HEK293T (cell line): ENCODE data around the gene MUC5B.
"Not testable (repeated sequence)": the region's sequence is repeated elsewhere in the genome, so short reads cannot be mapped to it uniquely, and the experiment has no call there.

Experiments
- CTCF ChIA-PET: fragments of 350-600 bp; formaldehyde crosslinking; extraction: SDS; loops from one replicate; lab custom pipeline; 2021; ENCODE audit warnings: antibody characterized with exemption, inconsistent platforms; lab: Yijun Ruan, JAX
- POLR2A ChIA-PET: fragments of 350-600 bp; formaldehyde crosslinking; extraction: SDS; loops from one replicate; lab custom pipeline; 2020; ENCODE audit warnings: antibody characterized with exemption, inconsistent platforms; lab: Yijun Ruan, JAX
- DNase-seq: peaks from one replicate; pipeline ENCODE4 v3.0.0; 2012; ENCODE audit warnings: mixed read lengths; ENCODE audit errors: extremely low spot score
- ARNT ChIP-seq: fragments of 450-650 bp; IDR thresholded peaks from 2 replicates; pipeline ENCODE4 v1.6.1; 2017; ENCODE audit warnings: mild to moderate bottlenecking
- BHLHE40 ChIP-seq: fragments of 450-650 bp; IDR thresholded peaks from 2 replicates; pipeline ENCODE4 v1.6.1; 2016; ENCODE audit warnings: mild to moderate bottlenecking, moderate library complexity, borderline replicate concordance
- CTBP1 ChIP-seq: fragments of 450-650 bp; IDR thresholded peaks from 2 replicates; pipeline ENCODE4 v1.6.1; 2016; ENCODE audit warnings: borderline replicate concordance
- ELF4 ChIP-seq: fragments of 450-650 bp; IDR thresholded peaks from 2 replicates; pipeline ENCODE4 v1.6.1; 2017; ENCODE audit warnings: antibody characterized with exemption
- FOXA1 ChIP-seq: fragments of 450-650 bp; IDR thresholded peaks from 2 replicates; pipeline ENCODE4 v1.6.1; 2016; ENCODE audit warnings: mild to moderate bottlenecking
- FOXK2 ChIP-seq: fragments of 450-650 bp; IDR thresholded peaks from 2 replicates; pipeline ENCODE4 v1.6.1; 2016; ENCODE audit warnings: mild to moderate bottlenecking
- FOXM1 ChIP-seq: fragments of 450-650 bp; IDR thresholded peaks from 2 replicates; pipeline ENCODE4 v1.6.1; 2017; ENCODE audit warnings: mild to moderate bottlenecking, borderline replicate concordance
- HDGF ChIP-seq: fragments of 450-650 bp; IDR thresholded peaks from 2 replicates; pipeline ENCODE4 v1.6.1; 2017; ENCODE audit warnings: antibody characterized with exemption, borderline replicate concordance
- L3MBTL2 ChIP-seq: fragments of 450-650 bp; conservative IDR thresholded peaks from 2 replicates; pipeline ENCODE4 v1.6.1; 2016; ENCODE audit warnings: mild to moderate bottlenecking
- LEF1 ChIP-seq: fragments of 450-650 bp; IDR thresholded peaks from 2 replicates; pipeline ENCODE4 v1.6.1; 2017; ENCODE audit warnings: mild to moderate bottlenecking, borderline replicate concordance
- NFRKB ChIP-seq: fragments of 450-650 bp; IDR thresholded peaks from 2 replicates; pipeline ENCODE4 v1.6.1; 2016; ENCODE audit warnings: mild to moderate bottlenecking, moderate library complexity
- SP1 ChIP-seq: fragments of 450-650 bp; IDR thresholded peaks from 2 replicates; pipeline ENCODE4 v1.6.1; 2017
- SUZ12 ChIP-seq: fragments of 450-650 bp; IDR thresholded peaks from 2 replicates; pipeline ENCODE4 v1.6.1; 2016; ENCODE audit warnings: mild to moderate bottlenecking
- TARDBP ChIP-seq: fragments of 450-650 bp; IDR thresholded peaks from 2 replicates; pipeline ENCODE4 v1.6.1; 2016
- ZNF384 ChIP-seq: fragments of 450-650 bp; IDR thresholded peaks from 2 replicates; pipeline ENCODE4 v1.6.1; 2016
- TF ChIP-seq, protein P1 (sequence below): fragments of 450-650 bp; IDR thresholded peaks from 2 replicates; pipeline ENCODE4 v1.6.1; 2016

The MUC5B gene

GRCh38 chr11:1237128-1237580 lies 14.3 kb downstream of the MUC5B start:
- TF ChIP-seq ARNT = no peak
- TF ChIP-seq, protein P1, sequence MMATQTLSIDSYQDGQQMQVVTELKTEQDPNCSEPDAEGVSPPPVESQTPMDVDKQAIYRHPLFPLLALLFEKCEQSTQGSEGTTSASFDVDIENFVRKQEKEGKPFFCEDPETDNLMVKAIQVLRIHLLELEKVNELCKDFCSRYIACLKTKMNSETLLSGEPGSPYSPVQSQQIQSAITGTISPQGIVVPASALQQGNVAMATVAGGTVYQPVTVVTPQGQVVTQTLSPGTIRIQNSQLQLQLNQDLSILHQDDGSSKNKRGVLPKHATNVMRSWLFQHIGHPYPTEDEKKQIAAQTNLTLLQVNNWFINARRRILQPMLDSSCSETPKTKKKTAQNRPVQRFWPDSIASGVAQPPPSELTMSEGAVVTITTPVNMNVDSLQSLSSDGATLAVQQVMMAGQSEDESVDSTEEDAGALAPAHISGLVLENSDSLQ = no peak
- no peak for TF ChIP-seq ZNF384
- no peak for TF ChIP-seq CTBP1
- no peak for TF ChIP-seq LEF1
- TF ChIP-seq HDGF = no peak
- no peak for TF ChIP-seq FOXA1
- no peak for TF ChIP-seq SP1
- TF ChIP-seq ELF4 = no peak
- TF ChIP-seq TARDBP = no peak
- TF ChIP-seq BHLHE40 = no peak
- TF ChIP-seq SUZ12 = no peak
- TF ChIP-seq L3MBTL2 = no peak
- DNase-seq = no peak
- POLR2A ChIA-PET = no interaction called here
- CTCF ChIA-PET = no interaction called here

- DNase-seq = no peak
- ChIA-PET CTCF (no interaction called here), POLR2A (no interaction called here)
- no peak for TF ChIP-seq ELF4
- TF ChIP-seq ZNF384 = no peak
- TF ChIP-seq SP1 = no peak
- TF ChIP-seq SUZ12 = no peak
- no peak for TF ChIP-seq FOXM1
- TF ChIP-seq HDGF = no peak
- TF ChIP-seq FOXK2 = no peak
- TF ChIP-seq, protein P1 = no peak
- TF ChIP-seq L3MBTL2 = no peak
- no peak for TF ChIP-seq FOXA1
- TF ChIP-seq LEF1 = no peak
- no peak for TF ChIP-seq BHLHE40
- TF ChIP-seq TARDBP = no peak
- no peak for TF ChIP-seq NFRKB
- TF ChIP-seq CTBP1 = no peak
Measured at GRCh38 chr11:1237851-1238250, 15.0 kb downstream of the MUC5B start.

GRCh38 chr11:1238767-1239595 lies 16.1 kb downstream of the MUC5B start:
- TF ChIP-seq ARNT (no peak), LEF1 (no peak), FOXA1 (no peak), CTBP1 (no peak), BHLHE40 (no peak), ELF4 (no peak), NFRKB (no peak), FOXK2 (no peak), TARDBP (no peak), FOXM1 (no peak)
- TF ChIP-seq, protein P1 = no peak
- peak; percentile 36 for DNase-seq
- POLR2A ChIA-PET = no interaction called here
- CTCF ChIA-PET = no interaction called here

GRCh38 chr11:1239596-1240205 lies 16.8 kb downstream of the MUC5B start:
- ChIA-PET POLR2A (no interaction called here), CTCF (no interaction called here)
- no peak for DNase-seq
- TF ChIP-seq ZNF384 = no peak

GRCh38 chr11:1240771-1241170 lies 17.9 kb downstream of the MUC5B start:
- TF ChIP-seq BHLHE40 (no peak), FOXK2 (no peak), NFRKB (no peak), ELF4 (no peak), ZNF384 (no peak)
- ChIA-PET POLR2A (no interaction called here), CTCF (no interaction called here)
- no peak for DNase-seq

- DNase-seq = no peak
- TF ChIP-seq ARNT = no peak
- ChIA-PET POLR2A (no interaction called here), CTCF (no interaction called here)
Measured at GRCh38 chr11:1241706-1242105, 18.8 kb downstream of the MUC5B start.

DNA sequence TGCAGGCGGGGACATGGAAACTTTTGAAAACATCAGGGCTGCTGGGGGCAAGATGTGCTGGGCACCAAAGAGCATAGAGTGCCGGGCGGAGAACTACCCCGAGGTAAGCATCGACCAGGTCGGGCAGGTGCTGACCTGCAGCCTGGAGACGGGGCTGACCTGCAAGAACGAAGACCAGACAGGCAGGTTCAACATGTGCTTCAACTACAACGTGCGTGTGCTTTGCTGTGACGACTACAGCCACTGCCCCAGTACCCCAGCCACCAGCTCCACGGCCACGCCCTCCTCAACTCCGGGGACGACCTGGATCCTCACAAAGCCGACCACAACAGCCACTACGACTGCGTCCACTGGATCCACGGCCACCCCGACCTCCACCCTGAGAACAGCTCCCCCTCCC lies 19.4 kb downstream of the MUC5B start:
- DNase-seq = no peak
- no peak for TF ChIP-seq LEF1
- TF ChIP-seq ELF4 = no peak
- no peak for TF ChIP-seq SUZ12
- CTCF ChIA-PET = no interaction called here
- POLR2A ChIA-PET = no interaction called here

DNA sequence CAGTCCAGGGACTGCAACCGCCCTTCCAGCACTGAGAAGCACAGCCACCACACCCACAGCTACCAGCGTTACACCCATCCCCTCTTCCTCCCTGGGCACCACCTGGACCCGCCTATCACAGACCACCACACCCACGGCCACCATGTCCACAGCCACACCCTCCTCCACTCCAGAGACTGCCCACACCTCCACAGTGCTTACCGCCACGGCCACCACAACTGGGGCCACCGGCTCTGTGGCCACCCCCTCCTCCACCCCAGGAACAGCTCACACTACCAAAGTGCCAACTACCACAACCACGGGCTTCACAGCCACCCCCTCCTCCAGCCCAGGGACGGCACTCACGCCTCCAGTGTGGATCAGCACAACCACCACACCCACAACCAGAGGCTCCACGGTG lies 19.9 kb downstream of the MUC5B start:
- POLR2A ChIA-PET, DNase-seq, CTCF ChIA-PET: not testable (repeated sequence)

- POLR2A ChIA-PET, DNase-seq: not testable (repeated sequence)
Measured at GRCh38 chr11:1243521-1243920, 20.7 kb downstream of the MUC5B start.

GRCh38 chr11:1244557-1244956 lies 21.7 kb downstream of the MUC5B start:
- CTCF ChIA-PET, DNase-seq, POLR2A ChIA-PET: not testable (repeated sequence)

More at GRCh38 chr11:1243521-1243920, 20.7 kb downstream of the MUC5B start:
- CTCF ChIA-PET = not testable (repeated sequence)

DNA sequence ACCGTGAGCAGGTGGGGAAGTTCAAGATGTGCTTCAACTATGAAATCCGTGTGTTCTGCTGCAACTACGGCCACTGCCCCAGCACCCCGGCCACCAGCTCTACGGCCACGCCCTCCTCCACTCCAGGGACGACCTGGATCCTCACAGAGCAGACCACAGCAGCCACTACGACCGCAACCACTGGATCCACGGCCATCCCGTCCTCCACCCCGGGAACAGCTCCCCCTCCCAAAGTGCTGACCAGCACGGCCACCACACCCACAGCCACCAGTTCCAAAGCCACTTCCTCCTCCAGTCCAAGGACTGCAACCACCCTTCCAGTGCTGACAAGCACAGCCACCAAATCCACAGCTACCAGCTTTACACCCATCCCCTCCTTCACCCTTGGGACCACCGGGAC lies 22.9 kb downstream of the MUC5B start:
- POLR2A ChIA-PET, DNase-seq: not testable (repeated sequence)

More for the DNA sequence above, 22.9 kb downstream of the MUC5B start:
- CTCF ChIA-PET = not testable (repeated sequence)
